SHP77 (cell line): Measurements from ENCODE around the gene METTL1.

ENCODE experiments used
- DNase-seq, 2 experiments: peaks; one replicate each; lab custom pipeline; 2025; lab: John Stamatoyannopoulos, UW

The METTL1 gene

DNA sequence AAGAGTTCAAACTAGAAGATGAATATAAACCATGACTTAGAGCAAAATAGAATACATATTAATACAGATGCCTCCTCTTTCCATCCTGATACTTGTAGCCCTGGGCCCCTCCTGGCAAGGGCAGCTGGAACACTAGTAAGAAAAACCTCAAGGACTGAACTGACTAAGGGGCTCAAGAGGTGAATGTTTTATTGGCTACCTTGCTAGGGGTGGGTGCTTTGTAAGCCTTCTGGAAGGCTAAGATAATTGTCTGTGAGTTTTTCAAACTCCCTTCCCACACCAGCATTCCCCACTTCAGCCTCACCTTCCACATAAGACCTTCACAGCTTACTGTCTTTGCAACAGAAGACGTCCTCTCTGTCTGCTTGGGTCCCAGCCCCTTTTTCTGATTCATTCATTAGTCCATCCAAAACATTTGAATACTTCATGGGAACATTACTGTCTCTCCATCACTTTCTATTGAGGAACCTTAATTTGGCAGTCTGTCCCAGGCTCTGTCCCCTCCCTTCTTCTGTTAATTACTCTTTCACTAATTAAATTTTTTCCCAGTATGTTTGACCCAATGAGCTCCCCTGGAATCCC is 18.1 kb downstream of the METTL1 start:
- no peak for DNase-seq

DNA sequence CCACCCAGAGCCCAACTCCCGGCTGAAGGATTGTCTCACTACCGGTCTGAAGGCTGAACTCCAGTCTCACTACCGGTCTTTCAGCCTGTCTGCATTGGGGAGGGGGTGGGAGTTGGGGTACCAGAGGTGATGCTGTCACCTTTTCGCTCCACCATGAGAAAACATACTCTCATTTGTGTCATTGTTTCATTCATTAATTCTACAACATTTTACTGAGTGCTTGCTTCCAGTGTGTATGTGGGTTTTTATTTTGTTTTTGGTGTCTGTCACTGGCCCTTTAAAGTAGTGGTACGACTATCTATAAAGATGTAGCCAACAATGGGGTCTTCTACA is 19.3 kb downstream of the METTL1 start:
- no peak for DNase-seq

DNA sequence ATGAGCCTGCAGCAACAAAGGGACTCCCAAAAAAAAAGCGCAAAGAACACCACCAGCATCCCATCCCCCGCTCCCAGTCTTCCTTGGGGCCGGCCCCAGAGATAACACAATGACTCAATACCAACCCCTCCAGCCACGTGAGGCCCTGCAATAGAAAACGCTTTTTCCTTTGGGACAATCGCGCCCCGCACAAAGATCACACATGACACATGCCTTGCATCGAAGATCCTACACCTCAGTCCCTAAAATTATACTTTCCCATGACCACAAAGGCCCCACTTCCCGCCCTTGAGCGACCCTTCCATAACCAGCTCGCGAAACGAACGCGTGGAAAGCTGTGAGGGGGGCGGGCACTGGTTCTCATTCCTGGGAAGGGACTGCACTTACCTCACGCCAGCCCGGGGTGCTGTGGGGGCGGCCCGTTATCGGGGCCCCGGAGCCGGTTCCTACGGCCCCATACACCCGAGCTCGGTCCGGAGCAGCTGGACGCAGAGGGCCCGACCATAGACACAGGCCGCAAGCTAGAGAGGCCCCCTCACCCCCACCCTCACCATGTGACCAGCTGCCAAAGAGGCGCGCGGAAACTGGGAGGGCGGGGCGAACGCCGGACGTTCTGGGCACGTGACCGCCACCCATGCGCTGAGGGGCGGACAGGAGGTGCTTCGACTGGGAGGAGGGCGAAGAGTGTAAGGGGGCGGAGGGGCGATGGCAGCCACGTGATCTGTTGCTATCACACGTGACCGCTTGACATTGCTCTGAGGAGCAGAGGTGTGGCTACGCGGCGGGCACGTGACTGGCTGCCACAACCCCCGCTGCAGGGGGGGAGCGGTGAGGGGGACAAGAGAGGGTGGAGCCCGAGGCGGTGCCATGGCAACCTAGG is 19.9 kb downstream of the METTL1 start, which contains the start of gene CDK4:
TSS of gene CDK4 (minus strand) at position 523 of the 880 bp plus-strand sequence. CDS start 593 bp downstream, outside the sequence.
- DNase-seq = peak; percentile 98 to 99

DNA sequence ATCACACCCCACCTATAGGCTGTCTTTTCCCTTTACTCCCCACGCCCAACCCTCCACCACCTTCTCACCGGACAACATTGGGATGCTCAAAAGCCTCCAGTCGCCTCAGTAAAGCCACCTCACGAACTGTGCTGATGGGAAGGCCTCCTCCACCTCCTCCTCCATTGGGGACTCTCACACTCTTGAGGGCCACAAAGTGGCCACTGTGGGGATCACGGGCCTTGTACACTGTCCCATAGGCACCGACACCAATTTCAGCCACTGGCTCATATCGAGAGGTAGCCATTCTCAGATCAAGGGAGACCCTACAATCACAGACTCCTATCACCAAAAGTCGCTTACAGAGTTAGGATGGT is 20.5 kb downstream of the METTL1 start:
- no peak for DNase-seq

DNA sequence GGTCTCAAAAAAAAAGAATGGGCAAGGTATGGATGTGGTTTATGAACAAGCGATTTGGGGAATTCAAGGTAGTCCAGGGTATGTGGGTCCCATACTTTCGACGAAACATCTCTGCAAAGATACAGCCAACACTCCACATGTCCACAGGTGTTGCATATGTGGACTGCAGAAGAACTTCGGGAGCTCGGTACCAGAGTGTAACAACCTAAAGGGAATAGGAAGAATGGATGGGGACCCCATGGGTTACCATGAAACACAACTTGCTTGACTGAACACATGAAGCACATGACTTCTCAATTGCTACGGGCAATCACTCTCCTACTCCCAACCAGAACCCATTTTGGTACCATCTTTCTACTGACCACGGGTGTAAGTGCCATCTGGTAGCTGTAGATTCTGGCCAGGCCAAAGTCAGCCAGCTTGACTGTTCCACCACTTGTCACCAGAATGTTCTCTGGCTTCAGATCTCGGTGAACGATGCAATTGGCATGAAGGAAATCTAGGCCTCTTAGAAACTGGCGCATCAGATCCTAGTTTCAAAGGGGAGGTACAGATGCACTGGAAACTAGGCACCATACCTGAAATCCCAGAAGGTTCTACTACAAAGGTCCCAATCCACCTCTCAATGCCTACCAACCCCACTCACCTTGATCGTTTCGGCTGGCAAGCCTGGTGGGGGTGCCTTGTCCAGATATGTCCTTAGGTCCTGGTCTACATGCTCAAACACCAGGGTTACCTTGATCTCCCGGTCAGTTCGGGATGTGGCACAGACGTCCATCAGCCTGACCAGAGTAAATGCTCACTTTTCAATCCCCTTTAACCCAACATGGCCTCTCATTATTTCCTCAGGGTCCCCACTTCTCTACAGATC is 21.1 kb downstream of the METTL1 start:
- no peak for DNase-seq

DNA sequence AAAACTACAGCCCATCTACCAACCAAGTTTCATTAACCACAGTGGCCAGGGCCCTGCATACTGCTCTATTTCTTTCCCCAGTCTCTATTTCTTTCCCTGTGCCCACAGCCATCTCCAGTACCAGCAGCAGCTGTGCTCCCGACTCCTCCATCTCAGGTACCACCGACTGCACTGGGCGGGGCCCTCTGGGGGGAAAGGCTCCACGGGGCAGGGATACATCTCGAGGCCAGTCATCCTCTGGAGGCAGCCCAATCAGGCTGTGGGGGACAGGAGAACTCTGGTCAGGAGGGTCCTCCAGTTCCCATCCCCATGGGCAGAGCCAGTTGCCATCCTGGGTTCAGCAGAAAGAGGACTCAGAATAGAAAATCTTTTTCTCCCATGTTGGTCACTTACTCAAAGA is 22.8 kb downstream of the METTL1 start:
- DNase-seq = no peak

DNA sequence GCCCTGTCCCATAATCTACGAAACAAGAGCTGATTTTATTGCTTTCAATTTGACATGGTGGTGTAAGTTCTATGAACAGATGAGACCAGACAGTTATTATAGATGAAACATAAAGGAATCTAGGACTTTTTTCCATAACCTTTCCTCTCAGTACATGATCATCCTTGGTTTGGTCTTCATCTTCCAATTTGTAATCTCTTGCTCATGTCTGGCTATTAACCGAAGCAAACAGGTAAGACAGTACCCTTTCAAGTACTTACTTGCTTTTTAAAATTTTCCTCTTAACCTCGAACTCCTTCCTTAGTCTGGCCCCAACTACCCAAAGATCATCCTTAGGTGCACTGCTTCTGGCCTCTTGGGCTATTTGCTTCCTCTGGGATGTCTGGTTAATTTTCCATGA is 25.9 kb downstream of the METTL1 start:
- DNase-seq = no peak

DNA sequence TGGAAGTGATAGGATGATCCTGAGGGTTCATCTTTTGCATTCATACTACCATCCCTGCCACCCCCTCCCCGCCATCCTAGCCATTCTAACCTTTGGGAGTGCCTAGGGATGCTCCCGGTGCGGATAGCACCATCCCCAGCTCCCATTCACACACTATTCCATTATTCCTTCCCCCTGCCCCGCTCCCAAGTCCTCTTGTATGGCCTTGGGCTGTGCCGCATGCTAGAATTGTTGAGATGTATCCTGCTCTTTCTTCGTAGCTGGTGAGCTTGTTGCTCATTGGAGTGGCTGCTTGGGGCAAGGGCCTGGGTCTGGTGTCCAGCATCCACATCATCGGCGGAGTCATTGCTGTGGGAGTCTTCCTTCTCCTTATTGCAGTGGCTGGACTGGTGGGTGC is 26.4 kb downstream of the METTL1 start:
- no peak for DNase-seq

DNA sequence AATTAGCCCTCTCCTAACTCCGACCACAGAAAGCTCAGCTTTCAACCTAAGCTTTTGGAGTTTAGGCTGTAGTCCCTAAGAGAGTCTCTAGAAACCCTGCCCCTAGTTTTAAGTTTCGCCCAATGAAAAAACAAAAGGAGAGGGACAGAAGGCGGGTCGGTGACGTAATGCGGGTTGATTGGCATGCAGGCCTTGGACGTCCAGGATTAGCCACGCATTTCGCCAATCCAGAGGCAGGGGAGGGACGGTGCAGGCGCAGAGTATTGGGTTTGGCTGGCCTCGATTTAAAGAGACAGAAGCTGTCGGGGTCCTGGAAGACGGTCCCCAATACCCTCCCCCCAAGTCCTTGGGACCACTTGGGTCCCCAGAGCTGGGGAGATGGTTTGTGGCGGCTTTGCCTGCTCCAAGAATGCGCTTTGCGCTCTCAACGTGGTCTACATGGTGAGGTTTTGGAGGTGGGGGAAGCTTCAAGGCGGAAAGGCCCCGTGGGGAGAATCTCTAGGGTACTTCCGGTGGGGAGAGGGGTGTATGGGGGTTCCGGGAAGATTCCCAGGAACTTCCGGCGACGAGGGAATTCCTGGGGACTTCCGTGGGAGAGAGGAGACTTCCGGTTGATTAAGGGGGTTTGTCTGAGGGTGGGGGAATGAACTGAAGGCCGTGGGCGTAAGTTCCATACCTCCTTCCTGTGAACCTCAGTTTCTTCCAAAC is 27.0 kb downstream of the METTL1 start, which contains the start of gene TSPAN31:
TSS of gene TSPAN31 (plus strand) at position 263 of the 708 bp plus-strand sequence. CDS start at position 379, 116 bp downstream.
- DNase-seq = peak; percentile 95 to 96

DNA sequence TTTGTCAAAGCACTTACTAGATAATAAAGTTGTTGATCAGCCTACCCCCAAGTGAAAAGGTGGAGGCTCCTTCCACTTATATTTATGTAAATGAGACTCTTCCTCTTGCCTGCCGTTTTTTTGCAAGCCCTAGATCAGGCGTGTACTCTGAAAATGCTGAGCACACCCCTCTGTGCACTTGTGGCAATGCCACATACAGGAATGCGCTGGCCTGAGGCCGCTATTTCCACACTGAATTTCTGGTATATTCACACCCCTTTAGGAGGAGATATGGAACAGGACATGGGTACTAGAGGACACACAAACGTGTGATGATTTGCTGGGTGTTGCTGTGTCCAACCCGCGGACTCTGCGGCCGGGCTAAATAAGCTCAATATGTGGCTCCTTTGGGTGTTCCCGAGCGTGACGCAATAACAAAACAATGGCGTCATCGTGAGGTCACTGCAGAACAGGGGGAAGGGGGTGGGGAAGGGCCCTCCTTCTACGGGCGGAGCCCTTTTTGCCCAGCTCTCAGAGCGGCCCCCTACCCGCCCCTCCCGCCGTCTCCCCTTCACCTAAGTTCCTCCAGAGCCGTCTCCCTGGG is 27.6 kb downstream of the METTL1 start:
- peak; percentile 77 to 79 for DNase-seq

DNA sequence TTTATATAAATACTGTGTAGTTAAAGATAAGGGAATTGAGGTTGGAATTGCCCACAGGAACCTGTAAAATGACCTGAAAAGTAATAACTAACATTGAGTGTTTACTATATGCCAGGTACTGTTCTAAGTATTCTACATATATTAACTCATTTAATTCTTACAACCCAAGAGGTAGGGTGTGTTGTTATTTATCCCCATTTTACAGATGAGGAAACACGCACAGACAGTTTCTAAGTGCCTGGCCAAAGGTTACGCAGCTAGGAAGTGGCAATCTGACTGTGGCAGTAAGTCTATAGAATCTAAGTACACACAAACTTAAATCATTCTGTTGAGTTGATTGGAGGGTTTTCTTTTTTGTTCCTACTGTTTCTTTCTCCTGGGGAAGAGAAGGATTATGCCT is 28.1 kb downstream of the METTL1 start:
- DNase-seq = no peak

DNA sequence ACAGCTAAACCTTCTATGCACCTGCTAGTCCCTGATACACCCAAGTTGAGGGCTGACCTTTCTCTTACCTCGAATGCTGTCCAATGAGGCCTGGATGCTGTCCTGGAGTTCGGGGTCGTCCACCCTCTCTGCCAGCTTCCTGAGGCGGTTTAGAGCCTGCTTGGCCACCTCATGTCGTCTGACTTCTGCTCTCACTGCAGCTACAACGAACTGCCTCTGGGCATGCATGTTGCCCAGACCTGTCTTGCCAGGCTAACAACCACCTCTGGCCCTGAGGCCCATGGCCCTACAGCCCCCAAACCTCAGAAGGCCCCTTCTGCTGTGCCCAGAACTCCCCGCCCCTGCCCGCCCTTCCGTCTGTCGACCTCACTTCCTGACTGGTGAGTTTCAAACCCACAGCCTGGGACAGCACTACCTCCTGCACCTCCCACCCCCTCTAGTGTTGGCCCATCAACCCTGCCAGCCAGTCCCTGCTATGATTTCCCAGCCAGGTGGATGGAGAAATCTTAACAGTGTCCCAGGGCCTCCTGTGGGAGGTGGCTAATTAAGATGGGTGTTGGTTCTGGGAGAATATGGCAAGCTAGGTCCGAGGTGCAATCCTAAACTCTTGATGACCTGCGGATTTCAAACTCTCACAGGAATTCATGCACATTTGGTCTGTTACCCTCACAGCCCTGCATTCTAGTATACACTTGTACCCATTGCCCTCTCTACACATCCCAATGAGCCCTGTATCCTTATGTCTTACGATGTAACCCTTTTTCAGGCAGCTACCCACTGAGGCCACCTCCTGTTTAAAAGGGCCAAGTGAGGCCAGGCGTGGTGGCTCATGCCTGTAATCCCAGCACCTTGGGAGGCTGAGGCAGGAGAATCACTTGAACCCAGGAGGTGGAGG is 29.8 kb downstream of the METTL1 start:
- peak in 1 of 2 experiments; percentile 43 for DNase-seq

DNA sequence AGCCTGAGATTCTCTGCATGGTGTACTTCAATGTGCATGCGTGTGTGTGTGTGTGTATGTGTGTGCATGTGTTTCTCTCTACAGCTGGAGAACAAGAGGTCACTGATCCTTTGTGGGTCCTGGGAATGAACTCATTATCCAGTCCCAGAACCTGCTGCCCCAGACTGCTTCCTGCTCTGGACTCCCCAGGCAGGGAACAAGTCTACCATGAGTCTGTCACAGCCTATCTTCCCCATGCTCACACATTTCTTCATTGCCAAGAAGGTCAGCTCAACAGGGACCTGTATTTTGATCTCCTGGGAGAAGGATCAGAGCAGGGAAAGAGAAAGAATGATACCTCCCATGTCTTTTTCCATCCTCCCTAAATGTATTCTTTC is 30.5 kb downstream of the METTL1 start:
- no peak for DNase-seq

DNA sequence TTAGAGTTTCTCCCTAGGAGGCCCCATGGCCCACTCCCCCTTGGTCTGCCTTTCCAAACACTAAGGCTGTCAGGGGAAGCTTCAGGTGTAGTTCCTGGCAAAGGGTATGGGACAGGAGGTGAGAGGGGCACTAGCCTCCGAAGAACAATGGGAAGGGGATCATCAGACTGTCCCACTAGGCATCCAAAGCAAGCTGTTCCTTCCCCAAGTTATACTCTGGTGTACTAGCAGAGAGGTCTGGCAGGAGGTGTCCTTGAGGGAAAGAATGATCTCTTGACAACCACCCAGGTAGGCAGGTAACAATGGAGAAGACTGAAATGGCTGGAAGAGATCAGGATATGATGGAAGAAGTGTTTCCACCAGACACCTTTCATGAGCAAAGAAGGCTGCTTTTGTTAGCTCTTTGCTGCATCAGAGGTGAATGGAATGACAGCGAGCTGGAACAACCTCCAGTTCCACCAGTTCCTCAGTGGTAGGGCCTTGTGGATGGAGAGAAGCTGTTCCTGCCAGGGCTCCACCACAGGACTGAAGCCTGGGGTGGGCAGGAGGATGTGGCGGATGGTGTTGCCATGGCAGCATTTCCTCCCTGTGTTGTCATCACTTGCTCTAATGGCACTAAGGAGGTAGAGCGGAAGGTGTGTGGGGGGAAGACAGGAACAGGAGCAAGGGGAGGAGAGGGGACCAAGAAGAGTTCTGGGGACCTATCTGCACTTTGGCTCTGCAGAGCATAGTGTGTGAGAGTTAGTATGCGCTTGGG is 31.1 kb downstream of the METTL1 start:
- DNase-seq = no peak

DNA sequence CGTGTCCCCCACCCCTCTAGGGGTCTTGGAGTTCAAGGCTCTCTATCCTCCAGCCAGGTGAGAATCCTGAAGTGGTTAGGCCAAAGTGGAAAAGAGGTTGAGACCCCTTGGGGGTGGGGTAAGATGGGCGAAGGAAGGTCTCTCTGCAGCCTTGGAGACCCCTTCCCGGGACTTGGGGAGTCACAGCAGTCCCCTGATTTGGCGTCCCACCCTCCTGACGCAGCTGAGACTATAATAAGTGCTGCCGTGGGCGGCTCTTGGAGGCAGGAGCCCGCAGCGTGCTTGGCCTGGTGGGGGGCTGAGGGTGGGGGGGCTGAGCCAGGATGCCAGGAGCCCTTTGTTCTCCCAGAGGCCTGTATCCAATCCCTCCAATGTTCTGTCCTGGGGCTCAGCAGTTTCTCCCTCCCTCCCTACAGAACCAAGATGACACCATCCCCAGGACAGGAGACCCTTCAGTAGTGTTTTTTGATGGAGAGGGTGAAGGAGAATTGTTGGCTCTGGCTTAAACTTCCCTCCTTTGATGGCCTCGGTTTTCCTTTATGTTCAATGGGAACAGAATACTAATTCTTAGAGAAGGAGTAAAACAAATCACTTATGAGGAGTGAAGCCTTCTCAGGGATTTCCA is 31.9 kb downstream of the METTL1 start:
- no peak for DNase-seq

DNA sequence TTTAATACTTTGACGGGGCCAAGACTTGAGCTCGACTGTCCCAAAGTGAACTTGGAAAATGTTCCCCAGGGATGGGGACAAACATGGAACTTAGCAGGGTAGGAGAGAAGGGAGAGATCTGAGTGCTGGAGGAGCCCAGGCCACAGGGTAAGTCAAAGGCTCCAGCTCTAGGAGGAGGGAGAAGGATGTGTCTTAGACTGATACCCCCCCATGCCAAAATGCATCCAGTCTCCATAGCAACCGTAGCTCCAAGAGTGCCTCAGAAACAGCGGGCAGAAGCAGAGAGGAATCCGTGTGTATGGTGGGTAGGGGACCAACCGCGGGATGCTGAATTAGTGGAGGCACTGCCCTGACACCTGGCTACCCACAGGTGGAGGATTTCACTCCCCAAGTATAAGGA is 32.5 kb downstream of the METTL1 start:
- no peak for DNase-seq

DNA sequence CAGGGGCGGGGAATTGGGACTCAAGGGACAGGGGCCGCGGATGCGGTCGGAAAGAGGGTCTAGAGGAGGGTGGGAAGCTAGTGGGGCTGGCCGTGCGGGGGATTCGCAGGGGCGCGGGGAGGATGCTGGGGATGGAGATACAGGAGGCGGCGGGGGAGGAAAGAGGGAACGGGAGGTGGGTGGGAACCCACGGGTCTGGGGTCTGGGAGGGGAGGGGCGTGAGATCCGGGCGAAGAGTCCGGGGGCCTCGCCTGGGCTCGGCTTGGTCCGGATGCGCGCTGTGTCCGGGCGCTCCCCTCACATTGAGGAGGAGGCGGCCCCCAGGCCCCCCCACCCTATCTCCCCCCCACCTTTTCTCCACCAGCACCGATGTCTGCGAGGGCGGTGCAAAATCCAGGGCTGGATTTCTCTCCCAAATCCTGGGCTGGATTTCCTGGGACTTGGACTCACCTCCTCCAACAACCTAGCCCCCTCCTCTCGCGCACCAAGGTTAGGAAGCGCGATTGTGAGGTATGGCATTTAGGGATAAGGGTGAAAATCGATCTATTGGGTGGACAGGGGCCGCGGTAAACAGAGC is 33.2 kb downstream of the METTL1 start, which contains the start of gene AGAP2:
TSS of gene AGAP2 (minus strand) at position 82 of the 577 bp plus-strand sequence. CDS start 496 bp downstream, outside the sequence.
- DNase-seq = peak; percentile 34 to 35
